Mesenteric fat pad (tissue), 1 donor: ENCODE measurements around the gene SLC35F3. TPM values are rescaled to one million over a fixed set of nuclear protein-coding genes. Genes with fewer than 3 reads are reported as not detected.

Experiments
- DNase-seq: peaks from one replicate; pipeline ENCODE4 v3.0.0-alpha.2; 2020; ENCODE audit warnings: low spot score
- total RNA-seq: library from RNA; stranded (reverse); fragmentation: NEBNext Ultra II Directional; extraction: Animal tissue kit (Norgen Biotek cat#: 25700); gene quantifications from one replicate; pipeline ENCODE4 v1.2.1, GENCODE V29; 2021
- donor health status: DM: yes; HTN: yes; CAD: no.

The SLC35F3 gene
- total RNA-seq, 1 donor from 2014 or later, result not detected

DNA sequence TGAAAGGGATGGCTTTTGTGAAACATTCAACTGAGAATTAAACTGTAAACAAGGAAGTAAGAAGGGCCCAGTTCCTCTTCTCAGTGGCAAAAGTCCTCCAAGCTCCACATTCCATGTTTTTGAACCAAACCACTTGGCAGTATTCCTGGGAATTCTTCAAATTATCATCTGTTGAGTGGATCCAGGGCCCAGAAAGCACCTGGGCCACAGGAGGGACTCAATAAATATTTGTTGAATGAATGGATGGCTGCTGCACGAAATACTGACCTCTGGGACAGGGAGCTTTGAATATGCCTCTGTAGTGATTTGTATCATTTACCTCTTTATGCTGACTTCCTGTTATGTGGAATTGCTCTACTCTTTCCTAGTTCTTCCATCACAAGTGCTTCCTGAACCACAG is 4.7 kb downstream of the SLC35F3 start:
- no peak for DNase-seq

DNA sequence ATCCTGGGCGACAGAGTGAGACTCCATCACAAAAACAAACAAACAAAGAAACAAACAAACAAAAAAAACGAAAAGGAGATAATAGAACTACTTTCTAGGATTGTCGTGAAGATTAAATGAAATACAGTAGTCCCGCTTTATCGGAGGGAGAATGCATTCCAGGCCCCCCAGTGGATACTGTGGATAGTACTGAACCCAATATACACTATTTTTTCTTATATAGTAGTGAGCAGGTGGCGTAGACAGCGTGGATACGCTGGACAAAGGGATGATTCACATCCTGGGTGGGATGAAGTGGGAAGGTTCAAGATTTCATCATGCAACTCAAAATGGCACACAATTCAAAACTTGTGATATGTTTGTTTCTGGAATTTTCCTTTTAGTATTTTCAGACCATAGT is 8.0 kb downstream of the SLC35F3 start:
- DNase-seq, result no peak

DNA sequence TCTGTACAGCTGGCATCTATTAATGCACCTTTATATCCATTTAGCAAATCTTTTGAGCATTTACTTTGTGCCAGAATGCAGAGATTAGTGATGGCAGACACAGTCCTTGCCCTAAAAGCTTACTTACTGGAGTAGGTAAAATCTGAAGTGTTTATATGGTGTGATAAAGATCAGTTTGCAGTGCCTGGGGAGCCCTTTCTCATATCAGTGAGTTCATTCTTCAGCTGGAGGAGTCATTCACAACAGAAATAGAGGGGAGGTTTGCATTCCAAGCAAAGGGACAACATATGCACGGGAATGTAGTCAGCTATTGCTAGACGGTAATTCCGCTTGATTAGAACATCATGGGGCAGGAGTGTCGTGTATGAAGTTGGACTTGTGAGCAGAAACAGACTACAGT is 8.4 kb downstream of the SLC35F3 start:
- DNase-seq, result no peak

DNA sequence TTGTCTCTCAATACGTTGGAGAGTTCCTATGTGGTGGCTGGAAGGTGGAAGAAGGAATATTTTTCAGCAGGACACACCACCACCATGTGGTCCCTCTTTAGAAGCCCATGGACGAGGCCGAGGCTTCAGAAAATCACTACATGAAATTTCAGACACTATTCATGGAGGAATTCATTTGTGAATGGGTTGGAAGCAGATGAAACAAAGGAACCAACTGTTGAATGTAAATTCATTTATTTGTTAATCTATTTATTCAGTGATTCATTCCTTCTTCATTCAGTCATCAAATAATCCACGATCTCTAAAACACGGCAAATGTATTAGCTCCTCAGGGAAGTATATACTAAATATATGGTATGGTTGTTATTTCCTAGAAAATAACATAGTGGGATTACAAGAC is 12.2 kb downstream of the SLC35F3 start:
- no peak for DNase-seq

DNA sequence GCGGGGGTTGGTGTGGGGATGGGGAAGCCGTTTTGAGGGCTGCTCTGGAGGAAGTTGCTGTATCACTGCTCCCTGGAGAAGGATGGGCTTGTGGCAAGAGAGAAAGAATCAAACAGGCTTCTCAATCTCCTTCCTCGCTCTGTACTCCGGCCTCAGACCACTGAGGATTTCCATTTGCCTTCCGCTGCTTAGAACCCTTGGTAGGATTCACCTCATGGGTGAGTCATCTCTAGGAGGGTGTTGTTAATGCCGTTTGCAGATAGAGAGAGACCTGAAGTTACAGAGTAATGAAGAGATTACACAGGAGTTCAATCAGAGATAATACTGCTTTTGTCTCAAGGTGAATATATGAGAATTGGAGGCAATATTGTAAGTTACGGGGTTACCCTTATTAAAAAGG is 15.3 kb downstream of the SLC35F3 start:
- no peak for DNase-seq

DNA sequence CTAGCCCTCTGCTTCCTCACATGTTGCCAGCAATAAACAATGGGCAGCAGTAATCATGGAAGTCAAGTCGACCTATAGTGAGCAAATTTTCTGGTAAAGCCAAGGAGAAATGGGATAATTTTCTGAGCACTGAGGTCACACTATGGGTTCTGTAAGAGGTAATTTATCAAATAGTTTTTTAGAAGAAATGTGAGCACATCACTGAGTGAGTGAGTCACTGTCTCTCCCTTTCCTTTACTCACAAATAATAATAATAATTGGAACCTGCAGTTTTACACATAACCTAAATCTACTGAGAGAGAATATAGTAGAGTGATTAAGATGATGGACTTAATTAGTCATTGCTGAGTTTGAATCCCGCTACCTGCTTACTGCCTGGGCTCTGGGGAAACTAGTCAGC is 23.6 kb downstream of the SLC35F3 start:
- no peak for DNase-seq

DNA sequence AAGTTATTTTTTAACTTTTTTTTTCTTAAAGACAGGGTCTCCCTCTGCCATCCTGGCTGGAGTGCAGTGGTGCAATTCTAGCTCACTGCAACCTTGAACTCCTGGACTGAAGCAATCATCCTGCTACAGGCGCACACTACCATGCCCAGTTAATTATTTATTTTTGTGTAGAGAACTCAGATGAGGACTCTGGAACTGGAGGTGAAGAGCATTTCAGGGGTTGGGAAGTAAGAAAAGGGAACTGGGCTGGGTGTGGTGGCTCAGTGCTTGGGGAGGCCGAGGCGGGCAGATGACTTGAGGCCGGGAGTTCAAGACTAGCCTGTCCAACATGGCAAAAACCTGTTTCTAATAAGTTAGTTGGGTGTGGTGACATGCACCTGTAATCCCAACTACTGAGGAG is 28.9 kb downstream of the SLC35F3 start:
- DNase-seq, result no peak

DNA sequence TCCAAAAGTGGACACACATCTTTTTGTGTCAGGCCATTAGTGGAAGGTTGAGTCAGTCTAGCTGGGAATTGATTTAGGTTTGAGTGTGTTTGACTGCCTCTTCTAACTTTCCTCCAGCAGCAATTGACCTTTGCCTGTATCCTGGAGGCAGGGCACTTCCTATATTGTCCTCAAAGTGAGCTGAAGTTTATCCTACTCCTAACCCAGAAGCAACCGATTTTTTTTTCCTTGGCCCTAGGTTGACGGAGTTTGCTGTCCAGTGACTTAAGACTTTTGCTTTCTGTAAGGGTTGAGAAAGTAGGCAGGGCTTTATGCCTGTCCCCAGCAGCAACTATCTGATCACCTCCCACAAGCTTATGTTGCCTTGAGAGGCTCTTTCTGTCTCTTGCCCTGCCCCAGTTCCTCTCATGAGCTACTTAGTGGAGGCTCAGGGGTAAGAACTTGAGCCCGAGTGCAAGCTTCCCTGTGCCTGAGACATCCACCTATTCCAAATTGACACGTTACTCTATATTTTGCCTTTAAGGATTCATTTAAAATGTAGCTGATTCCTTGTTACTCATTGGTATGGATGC is 30.9 kb downstream of the SLC35F3 start:
- DNase-seq, result no peak

DNA sequence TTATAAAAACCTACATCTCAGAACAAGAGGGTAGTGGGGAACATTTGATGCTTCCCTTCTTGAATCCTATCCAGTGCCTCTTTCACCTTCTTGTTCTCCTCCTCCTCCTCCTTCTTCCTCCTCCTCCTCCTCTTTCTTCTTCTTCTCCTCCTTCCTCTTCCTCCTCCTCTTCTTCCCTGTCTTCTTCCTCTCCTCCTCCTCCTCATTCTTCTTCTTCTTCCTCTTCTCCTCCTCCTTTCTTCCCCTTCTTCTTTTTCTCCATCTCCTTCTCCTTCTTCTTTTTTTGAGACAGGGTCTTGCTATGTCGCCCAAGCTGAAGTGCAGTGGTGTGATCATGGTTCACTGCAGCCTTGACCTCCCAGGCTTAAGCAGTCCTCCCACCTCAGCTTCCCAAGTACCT is 31.9 kb downstream of the SLC35F3 start:
- no peak for DNase-seq

DNA sequence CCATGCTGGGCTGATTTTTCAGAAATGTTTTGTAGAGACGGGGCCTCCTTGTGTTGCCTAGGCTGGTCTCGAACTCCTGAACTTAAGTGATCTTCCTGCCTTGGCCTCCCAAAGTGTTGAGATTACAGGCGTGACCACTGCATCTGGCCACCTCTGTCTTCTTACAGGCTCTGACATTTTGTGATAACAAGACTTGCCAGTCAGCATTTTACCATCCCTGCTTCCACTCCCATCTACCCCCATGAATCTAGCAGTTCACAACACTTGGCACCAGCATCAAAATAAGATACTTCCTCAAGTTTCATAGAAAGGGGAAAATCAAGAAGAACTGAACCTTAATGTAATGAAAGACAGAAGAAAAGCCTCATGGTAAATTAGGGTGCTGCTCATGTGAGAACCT is 32.4 kb downstream of the SLC35F3 start:
- DNase-seq, result no peak

DNA sequence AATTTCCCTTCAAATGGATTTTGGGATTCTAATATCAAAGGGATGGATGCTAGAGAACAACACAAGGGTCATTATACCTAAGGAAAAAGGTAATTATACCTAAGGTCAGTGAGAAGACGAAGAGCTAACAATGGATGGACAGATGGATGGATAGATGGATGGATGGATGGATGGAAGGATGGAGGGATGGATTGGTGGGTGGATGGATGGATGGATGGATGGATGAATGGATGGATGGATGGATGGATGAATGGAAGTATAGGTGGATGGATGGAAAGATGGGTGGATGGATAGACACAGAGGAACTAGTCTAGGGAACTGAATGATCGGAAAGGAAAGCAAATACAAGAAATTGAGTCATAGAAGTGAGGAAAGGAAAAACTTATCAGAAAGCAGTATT is 34.0 kb downstream of the SLC35F3 start:
- DNase-seq, result no peak

DNA sequence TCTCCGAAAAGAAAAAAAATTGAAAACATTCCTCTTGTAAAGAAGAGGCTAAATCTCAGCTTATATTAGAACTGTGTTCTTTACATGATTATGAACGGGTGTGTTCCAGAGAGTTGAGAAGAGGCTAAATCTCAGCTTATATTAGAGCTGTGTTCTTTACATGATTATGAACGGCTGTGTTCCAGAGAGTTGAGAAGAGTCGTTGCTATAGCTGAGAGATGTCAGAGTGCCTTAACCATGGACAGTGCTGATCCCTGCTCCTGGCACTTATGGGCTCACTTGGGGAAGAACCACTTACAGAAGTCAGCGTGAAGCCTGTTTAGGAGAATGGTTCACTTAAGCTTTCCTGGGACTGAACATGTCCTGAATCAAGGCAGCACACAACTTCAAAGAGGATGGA is 35.0 kb downstream of the SLC35F3 start:
- DNase-seq, result no peak

DNA sequence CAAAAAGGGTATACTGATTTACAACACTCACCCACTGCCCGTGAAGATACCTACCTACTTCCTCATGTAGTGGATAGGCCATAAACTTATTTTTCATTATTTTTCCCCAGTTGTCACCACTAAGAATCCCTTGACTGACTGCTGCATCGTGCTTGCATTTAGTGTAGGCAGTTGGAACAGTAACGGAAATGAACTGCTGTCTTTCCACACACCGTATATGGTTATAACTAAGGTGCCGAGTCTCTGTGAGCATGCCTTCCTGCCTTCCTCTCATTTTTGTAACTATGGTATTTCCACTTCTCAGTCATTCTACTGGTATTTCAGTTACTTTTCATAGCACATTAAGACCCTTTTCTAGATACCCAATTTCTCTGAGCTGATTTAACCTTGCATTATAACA is 36.4 kb downstream of the SLC35F3 start:
- DNase-seq, result no peak

DNA sequence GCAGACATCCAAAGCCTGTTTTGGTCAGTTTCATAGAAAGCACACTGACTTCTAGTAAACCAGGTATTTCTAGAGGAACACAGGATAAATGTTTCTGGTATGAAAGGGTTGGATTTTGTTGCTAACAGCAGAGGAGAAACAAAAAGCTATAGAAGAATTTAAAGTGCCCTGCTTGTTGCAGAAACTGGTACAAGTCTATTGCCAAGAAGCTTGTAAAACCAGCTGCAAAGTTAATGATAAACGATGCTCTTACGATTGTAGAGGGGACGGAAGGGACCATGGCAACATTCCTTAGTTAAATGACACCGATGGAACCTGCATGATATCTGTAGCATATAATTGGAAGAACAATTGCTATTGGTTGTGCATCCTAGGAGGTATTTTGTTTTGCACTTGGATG is 40.1 kb downstream of the SLC35F3 start:
- no peak for DNase-seq

DNA sequence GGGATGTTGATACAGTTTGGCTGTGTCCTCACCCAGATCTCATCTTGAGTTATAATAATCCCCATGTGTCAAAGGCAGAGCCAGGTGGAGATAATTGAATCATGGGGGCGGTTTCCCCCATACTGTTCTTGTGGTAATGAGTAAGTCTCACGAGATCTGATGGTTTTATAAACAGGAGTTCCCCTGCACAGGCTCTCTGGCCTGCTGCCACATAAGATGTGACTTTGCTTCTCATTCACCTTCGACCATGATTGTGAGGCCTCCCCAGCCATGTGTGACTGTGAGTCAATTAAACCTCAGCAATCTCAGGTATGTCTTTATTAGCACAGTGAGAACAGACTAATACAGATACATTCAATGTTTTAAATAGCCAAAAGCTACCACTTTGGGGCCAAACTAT is 41.1 kb downstream of the SLC35F3 start:
- DNase-seq, result no peak

DNA sequence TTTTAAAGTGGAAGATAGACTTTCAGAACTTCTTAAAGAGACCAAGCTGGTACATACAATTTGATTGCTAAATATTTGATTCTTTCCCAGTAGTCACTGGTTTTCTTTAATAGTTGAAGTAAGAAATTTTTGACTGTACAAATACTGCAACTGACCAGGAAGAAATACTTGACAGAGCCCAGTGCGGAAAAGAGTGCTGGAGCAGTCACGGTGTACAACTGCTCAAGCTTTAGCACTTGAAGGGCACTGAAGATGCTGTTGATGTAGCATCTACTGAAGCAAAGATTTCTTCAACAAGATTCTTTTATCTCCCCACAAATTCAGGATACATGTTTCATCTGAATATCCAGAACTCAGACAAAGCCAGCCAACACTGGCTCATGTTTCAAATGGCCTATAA is 41.5 kb downstream of the SLC35F3 start:
- no peak for DNase-seq

DNA sequence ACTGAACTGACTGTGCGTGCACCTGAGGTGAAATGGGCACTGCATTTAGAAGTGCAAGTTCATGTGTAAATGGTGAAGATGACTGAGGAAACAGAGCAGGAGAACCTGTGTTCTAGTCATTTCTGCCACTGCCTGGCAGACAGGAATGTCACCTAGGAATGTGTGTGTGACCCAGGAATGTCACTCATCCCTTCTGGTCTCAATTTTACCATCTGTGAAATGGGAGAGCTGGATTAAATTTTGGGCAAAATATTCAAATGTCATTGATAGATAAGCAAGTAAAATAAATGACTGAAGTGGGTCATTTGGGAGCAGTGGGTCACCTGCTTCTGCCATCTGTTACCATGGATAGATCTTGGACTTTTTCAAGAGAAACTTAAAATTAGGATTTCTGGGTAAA is 42.2 kb downstream of the SLC35F3 start:
- no peak for DNase-seq

DNA sequence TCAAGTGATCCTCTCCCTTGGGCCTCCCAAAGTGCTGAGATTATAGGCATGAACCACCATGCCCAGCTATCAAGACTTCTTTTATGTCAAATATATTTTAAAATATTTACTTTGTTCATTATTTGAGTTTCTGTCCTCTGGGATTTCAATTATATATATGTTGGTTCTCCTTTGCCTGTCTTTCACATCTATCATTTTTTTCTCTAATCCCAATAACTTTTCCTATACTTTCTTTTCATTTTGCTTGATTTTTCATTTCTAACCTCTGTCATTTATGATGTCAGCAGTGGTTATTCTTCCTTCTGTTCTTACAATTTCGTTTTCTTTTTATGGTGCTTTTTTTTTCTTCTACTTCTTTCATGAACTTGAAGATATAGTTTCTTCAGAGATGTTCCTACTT is 47.3 kb downstream of the SLC35F3 start:
- DNase-seq, result no peak

DNA sequence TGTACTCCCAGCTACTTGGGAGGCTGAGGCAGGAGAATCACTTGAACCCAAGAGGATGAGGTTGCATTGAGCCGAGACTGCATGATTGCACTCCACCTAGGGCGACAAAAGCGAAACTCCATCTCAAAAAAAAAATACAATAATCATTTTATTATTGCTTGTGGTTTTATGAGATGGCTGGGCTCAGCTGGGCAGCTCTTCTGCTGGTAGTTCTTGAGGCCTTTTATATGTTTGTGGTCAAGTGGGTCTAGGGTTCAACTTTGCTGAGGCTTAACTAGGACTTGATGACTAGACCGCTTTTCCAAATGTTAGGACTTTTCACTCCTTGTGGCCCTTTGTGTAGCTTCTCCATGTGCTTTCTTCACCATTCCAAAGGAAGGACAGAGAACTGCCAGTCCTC is 53.2 kb downstream of the SLC35F3 start:
- no peak for DNase-seq

DNA sequence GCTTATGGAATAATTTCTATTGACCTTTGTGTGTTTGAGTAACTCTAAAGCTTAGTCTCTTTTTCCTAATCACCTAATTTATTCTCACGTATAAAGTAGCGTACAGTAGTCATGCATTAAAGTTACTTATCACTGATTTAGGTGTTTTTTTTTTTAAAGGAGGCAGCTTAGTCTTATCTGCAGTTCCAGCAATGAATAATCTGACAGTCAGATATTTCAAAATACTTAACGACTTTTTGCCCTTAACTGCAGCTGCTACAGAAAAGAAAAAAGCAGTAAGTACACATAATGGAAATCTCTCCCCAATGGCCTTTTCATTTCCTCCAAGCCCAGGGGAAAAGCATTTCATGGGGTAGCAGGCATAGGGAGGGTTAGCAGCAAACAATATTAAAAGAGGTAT is 54.6 kb downstream of the SLC35F3 start:
- no peak for DNase-seq

DNA sequence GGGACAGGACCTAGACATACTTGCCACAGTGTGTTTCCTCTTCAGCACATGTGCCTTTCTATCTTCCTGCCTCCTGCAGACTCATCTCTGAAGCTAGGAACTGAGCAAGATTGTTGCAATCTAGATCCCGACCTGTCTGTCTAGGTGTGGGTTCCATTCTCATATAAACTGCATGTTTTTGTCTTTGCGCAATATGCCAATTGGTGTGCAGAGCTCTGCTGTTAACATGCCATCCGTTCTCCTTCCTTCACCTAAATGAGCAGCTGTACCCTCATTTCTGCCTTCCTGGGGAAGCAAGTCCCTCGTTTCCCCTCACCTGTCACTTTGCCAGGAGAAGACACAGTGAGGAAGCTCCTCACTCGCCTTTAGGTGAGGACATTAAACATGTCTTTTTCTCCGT is 55.5 kb downstream of the SLC35F3 start:
- DNase-seq, result no peak

DNA sequence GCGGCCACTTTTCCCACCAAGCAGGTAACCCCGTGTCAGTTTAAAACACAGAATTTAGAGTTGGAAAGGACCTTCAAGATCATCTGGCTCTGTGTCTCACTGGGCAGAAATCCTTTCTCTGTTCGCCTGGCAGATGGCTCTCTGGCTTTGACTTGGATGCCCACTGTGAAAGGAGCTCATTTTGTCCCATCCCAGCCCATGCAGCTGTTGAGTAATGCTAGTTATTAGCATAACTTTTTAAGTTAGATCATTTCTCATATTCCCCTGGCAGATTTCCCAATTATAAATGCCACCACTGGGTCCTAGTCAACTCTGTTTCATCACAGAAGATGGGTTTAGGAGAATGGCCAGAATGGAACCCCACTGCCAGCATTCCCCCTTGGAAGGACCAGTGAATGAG is 55.9 kb downstream of the SLC35F3 start:
- no peak for DNase-seq

DNA sequence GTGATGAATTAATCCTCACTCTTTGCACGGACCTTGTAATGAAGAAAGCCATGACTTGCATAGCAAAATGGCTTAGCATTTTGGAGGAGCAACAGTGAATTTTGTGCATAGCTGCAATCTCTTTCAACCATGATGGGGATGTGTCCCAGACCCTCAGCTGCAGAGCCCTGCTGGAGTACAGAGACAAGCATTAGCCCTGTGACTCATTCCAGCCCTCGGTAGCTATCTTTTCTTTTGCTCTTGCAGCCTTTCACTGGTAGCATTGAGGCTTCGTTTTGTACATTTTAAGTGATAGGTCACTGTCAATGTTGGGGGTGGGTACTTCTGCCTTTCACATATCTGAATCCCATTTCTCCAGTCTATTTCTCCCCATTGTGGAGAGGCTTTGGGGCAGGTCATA is 58.4 kb downstream of the SLC35F3 start:
- no peak for DNase-seq

DNA sequence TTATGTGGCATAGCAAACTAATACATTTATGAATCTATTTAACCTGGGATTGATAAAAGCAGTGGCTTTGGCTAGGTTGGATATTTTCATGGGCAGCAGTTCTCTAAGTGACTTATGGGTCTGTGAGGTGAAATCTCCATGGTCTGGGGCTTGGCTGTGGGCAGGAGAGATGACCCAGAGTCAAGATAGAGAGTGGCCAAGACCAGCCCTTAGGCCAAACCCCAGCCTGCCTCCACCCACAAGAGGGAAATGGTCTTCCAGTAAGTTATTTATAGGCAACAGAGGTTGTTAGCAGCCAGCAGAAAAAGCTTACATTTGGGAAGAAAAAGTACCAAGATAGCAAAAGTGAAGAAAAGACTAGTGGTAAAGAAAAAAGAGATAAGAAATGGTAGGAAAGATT is 61.4 kb downstream of the SLC35F3 start:
- DNase-seq, result no peak
